Natural killer cell (primary cell): ENCODE data around the gene TRAF3. TPM values are rescaled to one million over a fixed set of nuclear protein-coding genes. Genes with fewer than 3 reads are reported as not detected.
A peak's percentile ranks its signal among the peaks of the same experiment; 100 is the strongest.

ENCODE experiments used
- ATAC-seq, 3 donors: fragments of 150-1000 bp in 2 of 3; fragments of 200-7000 bp in 1 of 3; cut with Tn5 transposase; 1 replicate in 1 of 3; 2 replicates in 2 of 3; pipeline ENCODE4 v1.10.0; 2021; ENCODE audit warnings: mild to moderate bottlenecking in 2 of 3, moderate library complexity in 2 of 3
- DNase-seq, 2 donors: peaks; one replicate each; pipeline versions ENCODE4 v3.0.0 to v3.0.0-alpha.2; 2013 to 2021; ENCODE audit warnings: mixed read lengths in 1 of 2
- H3K27ac ChIP-seq: one replicate; pipeline ENCODE4 v1.5.1; 2013; ENCODE audit warnings: mild to moderate bottlenecking, low read length
- H3K27me3 ChIP-seq: one replicate; pipeline ENCODE4 v1.6.1; 2013; ENCODE audit warnings: low read length; ENCODE audit not compliant: control insufficient read depth, insufficient read depth
- H3K36me3 ChIP-seq: one replicate; pipeline ENCODE4 v1.6.1; 2013; ENCODE audit warnings: low read length; ENCODE audit not compliant: control insufficient read depth, insufficient read depth
- H3K4me1 ChIP-seq: one replicate; pipeline ENCODE4 v1.6.1; 2013; ENCODE audit warnings: low read length; ENCODE audit not compliant: control insufficient read depth, insufficient read depth
- H3K4me3 ChIP-seq: one replicate; pipeline ENCODE4 v1.5.1; 2013; ENCODE audit warnings: low read length
- H3K9me3 ChIP-seq: one replicate; pipeline ENCODE4 v1.6.1; 2013; ENCODE audit warnings: low read length; ENCODE audit not compliant: control insufficient read depth, insufficient read depth
- H3K27ac Mint-ChIP-seq, 2 donors: one replicate each; pipeline ENCODE4 v1.8.0; 2022; ENCODE audit warnings: mild to moderate bottlenecking in 2 of 2, mixed read lengths in 2 of 2, moderate library complexity in 1 of 2
- H3K27me3 Mint-ChIP-seq, 2 donors: one replicate each; pipeline ENCODE4 v1.8.0; 2022; ENCODE audit warnings: low read depth in 2 of 2, mixed read lengths in 2 of 2
- H3K36me3 Mint-ChIP-seq: one replicate; pipeline ENCODE4 v1.8.0; 2022; ENCODE audit warnings: mixed read lengths
- H3K4me1 Mint-ChIP-seq, 2 donors: one replicate each; pipeline ENCODE4 v1.8.0; 2022; ENCODE audit warnings: mixed read lengths in 2 of 2
- H3K4me3 Mint-ChIP-seq: one replicate; pipeline ENCODE4 v1.8.0; 2022; ENCODE audit warnings: mild to moderate bottlenecking, moderate library complexity, mixed read lengths
- H3K9me3 Mint-ChIP-seq, 2 donors: one replicate each; pipeline ENCODE4 v1.8.0; 2022; ENCODE audit warnings: mixed read lengths in 2 of 2
- WGBS: methylation state at CpG from one replicate; pipeline ENCODE4 v1.1.7; 2013; ENCODE audit warnings: missing lambda C conversion rate; ENCODE audit not compliant: insufficient coverage; 5-methylcytosine and 5-hydroxymethylcytosine counted together
- intact Hi-C: fragments of 100-400 bp; cut with micrococcal nuclease; formaldehyde crosslinking; loops from one replicate; pipeline ENCODE4 v1.14.2; 2022
- total RNA-seq, 4 donors: library from RNA; stranded (reverse); fragments of 120-200 nt in 1 of 4; gene quantifications; one replicate each; pipeline versions ENCODE4 v1.2.3 to v1.2.4, GENCODE V29; 2013 to 2022
- TF ChIP-seq, protein P1 (sequence below): fragments of 200-600 bp; IDR thresholded peaks from one replicate; pipeline ENCODE4 v1.8.0; 2022; ENCODE audit warnings: antibody characterized with exemption

Gene TRAF3
- total RNA-seq, 3 donors from 2014 or later (not counting 1 experiment from before 2014, with no cell fraction given), result 21.0 to 31.6 (median 23.5) TPM

DNA sequence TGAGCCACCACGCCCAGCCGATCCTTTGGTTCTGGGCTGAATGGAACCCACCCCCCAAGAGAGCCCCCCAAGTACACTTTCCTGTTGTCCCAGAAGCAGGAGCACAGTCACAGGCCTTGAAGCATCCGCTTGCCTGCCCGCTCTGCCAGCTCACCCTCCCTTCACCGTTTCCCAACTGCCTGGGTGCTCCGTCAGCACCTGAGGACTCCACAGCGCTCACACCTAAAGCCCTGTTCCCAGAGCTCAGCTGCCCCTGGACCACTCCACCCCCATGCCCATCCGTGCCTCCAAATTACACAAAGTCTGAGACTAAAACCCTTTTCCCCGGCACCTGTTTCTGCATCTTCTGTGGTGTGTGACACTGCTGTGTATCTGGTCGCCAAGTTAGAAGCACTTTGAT is 44.3 kb upstream of the TRAF3 start:
- Mint-ChIP-seq H3K36me3 (no peaks in the 10 kb centered on the region), H3K4me3 (no peak overlapping the region), H3K4me1 (no peaks in the 10 kb centered on the region), H3K9me3 (no peaks in the 10 kb centered on the region), H3K27ac (no peak overlapping the region), H3K27me3 (no peaks in the 10 kb centered on the region)
- DNase-seq (no peak), ATAC-seq (no peak)
- intact Hi-C loops, result no loop called here
- TF ChIP-seq, protein P1, sequence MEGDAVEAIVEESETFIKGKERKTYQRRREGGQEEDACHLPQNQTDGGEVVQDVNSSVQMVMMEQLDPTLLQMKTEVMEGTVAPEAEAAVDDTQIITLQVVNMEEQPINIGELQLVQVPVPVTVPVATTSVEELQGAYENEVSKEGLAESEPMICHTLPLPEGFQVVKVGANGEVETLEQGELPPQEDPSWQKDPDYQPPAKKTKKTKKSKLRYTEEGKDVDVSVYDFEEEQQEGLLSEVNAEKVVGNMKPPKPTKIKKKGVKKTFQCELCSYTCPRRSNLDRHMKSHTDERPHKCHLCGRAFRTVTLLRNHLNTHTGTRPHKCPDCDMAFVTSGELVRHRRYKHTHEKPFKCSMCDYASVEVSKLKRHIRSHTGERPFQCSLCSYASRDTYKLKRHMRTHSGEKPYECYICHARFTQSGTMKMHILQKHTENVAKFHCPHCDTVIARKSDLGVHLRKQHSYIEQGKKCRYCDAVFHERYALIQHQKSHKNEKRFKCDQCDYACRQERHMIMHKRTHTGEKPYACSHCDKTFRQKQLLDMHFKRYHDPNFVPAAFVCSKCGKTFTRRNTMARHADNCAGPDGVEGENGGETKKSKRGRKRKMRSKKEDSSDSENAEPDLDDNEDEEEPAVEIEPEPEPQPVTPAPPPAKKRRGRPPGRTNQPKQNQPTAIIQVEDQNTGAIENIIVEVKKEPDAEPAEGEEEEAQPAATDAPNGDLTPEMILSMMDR, result no peak
- 97% methylated on average over 10 of the region's 10 CpGs for WGBS
- Histone ChIP-seq H3K27me3 (no peaks in the 10 kb centered on the region), H3K4me3 (no peak overlapping the region), H3K9me3 (no peaks in the 10 kb centered on the region), H3K27ac (no peak overlapping the region), H3K4me1 (no peaks in the 10 kb centered on the region), H3K36me3 (peaks cover 11% of the 10 kb centered on the region)

DNA sequence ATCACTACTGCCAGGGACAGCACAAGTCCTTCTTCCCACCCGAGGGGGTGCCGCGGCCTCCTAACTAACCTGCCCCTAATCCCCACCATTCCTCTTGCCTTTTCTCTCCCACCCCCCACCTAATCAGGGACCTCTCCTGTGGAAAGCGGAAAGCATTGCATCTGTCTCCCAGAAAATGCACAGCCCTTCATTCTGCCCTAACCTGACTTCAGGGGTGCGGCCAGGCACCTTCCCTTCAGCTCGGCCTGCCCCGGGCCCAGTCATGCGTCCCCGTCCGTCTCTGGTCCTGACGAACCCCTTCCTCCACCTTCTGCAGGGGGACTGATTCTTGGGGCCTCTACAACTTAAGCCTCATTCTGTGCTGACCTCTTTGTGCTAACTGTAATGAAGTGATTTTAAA is 43.9 kb upstream of the TRAF3 start:
- Histone ChIP-seq H3K4me3 (no peak overlapping the region), H3K27ac (no peak overlapping the region), H3K4me1 (no peaks in the 10 kb centered on the region), H3K27me3 (no peaks in the 10 kb centered on the region), H3K9me3 (no peaks in the 10 kb centered on the region), H3K36me3 (peaks cover 8% of the 10 kb centered on the region)
- Mint-ChIP-seq H3K27ac (peak overlapping the region in 1 of 2 donors; percentile 22), H3K9me3 (no peaks in the 10 kb centered on the region), H3K36me3 (no peaks in the 10 kb centered on the region), H3K4me3 (no peak overlapping the region), H3K27me3 (no peaks in the 10 kb centered on the region), H3K4me1 (no peaks in the 10 kb centered on the region)
- intact Hi-C loops, result no loop called here
- no peak for ATAC-seq
- no peak for DNase-seq
- WGBS, result 87% methylated on average over 11 of the region's 11 CpGs
- TF ChIP-seq, protein P1, result no peak

DNA sequence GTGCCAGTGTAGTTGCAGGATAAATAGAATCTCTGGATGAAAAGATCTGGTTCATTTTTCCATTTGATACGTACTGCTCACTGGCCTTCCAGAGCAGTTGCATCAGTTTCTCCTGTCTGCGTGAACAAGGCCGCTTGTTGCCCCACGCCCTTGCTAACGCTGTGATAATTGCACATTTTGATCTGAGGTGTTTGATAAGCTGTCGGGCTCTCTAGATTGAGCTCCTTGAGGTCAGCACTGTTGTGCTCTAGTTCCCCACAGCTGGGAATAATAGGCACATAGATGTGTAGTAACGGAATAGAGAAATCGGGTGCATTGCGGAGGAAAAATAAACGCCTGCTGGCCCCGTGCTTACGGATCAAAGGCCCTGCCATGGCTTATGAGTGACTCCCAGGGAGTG is 42.8 kb upstream of the TRAF3 start:
- DNase-seq (no peak), ATAC-seq (no peak)
- 96% methylated on average over 12 of the region's 12 CpGs for WGBS
- no peaks in the 10 kb centered on the region for H3K27me3 ChIP-seq
- H3K9me3 Mint-ChIP-seq, result no peaks in the 10 kb centered on the region
- no peak overlapping the region for H3K4me3 ChIP-seq
- TF ChIP-seq, protein P1, result no peak
- H3K36me3 ChIP-seq, result peaks cover 6% of the 10 kb centered on the region
- no peaks in the 10 kb centered on the region for H3K4me1 Mint-ChIP-seq
- H3K27ac ChIP-seq, result no peak overlapping the region
- no peaks in the 10 kb centered on the region for H3K9me3 ChIP-seq
- no peaks in the 10 kb centered on the region for H3K27me3 Mint-ChIP-seq
- H3K36me3 Mint-ChIP-seq, result no peaks in the 10 kb centered on the region
- H3K4me1 ChIP-seq, result no peaks in the 10 kb centered on the region
- no peak overlapping the region for H3K27ac Mint-ChIP-seq
- intact Hi-C loops, result no loop called here
- H3K4me3 Mint-ChIP-seq, result no peak overlapping the region

DNA sequence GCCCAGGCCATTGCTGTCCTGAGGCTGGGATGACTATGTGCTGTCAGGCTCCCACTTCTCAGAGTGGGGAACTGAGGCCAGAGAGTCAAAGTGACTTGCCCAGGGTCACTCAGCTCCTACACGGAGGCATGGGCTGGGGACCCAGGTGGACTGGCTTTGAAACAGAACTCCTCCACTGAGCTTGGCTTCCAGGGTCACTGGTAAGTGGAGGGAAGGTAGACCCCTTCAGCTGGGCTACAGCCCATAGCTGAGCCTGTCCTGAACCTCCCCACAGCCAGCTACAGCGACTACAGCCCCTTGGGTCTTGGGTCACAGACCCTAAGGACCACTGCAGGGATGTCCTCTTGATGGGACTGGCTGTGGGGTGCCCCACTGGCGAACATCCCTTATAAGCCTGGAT is 40.3 kb upstream of the TRAF3 start:
- Histone ChIP-seq H3K27ac (no peak overlapping the region), H3K36me3 (no peaks in the 10 kb centered on the region), H3K4me1 (no peaks in the 10 kb centered on the region), H3K27me3 (no peaks in the 10 kb centered on the region), H3K4me3 (no peak overlapping the region), H3K9me3 (peaks cover 10% of the 10 kb centered on the region)
- TF ChIP-seq, protein P1, result no peak
- DNase-seq (no peak), ATAC-seq (no peak)
- Mint-ChIP-seq H3K27me3 (no peaks in the 10 kb centered on the region), H3K4me1 (no peaks in the 10 kb centered on the region), H3K36me3 (no peaks in the 10 kb centered on the region), H3K27ac (no peak overlapping the region), H3K4me3 (no peak overlapping the region), H3K9me3 (peaks cover 0 to 2% of the 10 kb centered on the region in 2 donors)
- intact Hi-C loops, result no loop called here
- 99% methylated on average over 3 of the region's 3 CpGs for WGBS
